GM21825 (cell line): ENCODE measurements around the gene PPP2R2C.

ENCODE experiments used
- ATAC-seq: cut with Tn5 transposase; IDR thresholded peaks from one replicate; pipeline ENCODE4 v1.9.1; 2021; ENCODE audit warnings: mild to moderate bottlenecking, moderate library complexity; ENCODE audit not compliant: unreplicated experiment

Gene PPP2R2C

GRCh38 chr4:6472387-6473263 is at the start of gene PPP2R2C:
Gene PPP2R2C (minus strand): TSS chr4:6472614. CDS start chr4:6472229, 385 bp downstream.
- no peak for ATAC-seq

GRCh38 chr4:6520978-6521377 is 48.6 kb upstream of the PPP2R2C start:
- ATAC-seq = no peak

DNA sequence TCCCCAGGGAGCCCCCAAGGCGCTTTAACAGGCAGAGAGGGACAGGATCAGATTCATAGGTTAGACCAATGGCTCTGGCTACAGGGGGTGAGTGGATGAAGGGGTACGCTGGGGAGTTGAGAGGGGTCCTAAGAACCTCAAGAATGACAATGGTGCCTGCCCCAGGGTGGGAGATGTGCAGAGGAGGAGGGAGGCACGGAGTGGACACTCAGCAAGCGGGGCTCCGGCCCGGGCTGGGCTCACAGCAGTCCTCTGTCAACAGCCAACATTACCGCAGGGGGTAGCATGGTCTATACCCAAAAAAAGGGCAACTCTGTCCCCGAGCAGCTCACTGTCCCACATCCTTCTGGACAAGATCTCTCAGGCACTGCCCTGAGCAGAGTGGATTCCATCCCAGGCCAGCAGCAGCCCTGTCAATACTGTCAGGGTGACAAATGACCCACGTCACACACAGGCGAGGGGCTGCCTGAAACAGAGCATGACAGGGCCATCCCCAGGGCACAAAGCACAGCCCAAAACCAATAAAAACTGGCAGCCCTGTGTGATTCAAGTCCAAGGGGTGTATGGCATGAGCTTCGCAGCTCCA is 47.7 kb upstream of the PPP2R2C start:
- ATAC-seq = no peak

DNA sequence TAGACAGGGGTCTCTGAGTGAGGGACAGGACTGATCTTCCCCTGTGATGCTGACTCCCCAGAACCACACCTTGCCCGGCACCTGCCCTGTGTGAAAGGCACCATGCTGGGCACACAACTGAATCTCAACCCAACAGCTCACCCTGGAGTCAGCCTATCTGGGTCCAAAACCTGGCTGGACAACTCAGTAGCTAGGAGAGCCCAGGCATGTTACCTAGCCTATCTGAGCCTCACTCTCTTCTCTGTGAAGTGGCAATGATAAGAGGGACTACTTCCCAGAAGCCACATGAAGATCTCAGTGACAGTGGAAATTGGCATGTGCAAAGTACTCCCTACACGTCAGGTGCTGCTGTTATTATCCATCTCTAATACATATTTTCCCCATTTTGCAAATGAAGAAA is 44.8 kb upstream of the PPP2R2C start:
- no peak for ATAC-seq

GRCh38 chr4:6516762-6517161 is 44.3 kb upstream of the PPP2R2C start:
- no peak for ATAC-seq

DNA sequence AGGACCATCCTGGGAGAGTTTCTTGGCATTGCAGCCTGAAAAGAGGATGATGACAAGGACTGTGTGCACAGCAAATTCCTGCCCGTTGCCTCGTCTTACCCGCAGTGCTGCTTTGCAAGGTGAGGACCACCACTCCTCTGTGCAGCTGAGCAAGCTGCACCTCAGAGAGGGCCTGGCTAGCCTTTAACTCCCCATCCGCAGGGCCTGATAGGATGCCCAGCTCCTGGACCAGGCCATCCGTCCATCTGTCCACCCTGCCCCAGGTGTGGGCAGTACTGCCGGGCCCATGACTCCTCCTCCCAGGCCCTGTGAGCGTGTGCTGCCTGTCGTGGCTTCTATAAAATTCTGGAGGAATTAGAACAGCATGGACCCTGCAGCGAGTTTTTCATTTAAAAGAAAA is 43.9 kb upstream of the PPP2R2C start:
- ATAC-seq = no peak

- ATAC-seq = no peak
These were observed 41.3 kb upstream of the PPP2R2C start for GRCh38 chr4:6513678-6514077.

DNA sequence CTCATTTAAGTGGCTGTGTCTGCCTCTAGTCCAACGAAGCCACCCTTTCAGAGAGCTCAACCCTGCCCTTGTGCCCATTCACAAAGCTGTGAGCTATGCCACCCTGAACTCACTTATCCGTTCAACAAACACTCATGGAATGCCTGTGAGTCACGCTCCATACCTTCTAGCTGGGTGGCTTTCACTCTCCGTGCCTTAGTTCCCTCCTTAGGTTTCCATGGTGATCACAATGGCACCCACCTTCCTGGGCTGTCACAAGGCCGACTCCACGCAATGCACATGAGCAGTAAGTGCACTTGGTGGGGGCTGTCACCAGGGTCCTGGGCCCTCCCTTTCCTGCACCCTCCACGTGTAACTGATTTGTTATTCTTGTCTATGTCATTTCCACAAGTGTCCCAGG is 37.2 kb upstream of the PPP2R2C start:
- no peak for ATAC-seq

DNA sequence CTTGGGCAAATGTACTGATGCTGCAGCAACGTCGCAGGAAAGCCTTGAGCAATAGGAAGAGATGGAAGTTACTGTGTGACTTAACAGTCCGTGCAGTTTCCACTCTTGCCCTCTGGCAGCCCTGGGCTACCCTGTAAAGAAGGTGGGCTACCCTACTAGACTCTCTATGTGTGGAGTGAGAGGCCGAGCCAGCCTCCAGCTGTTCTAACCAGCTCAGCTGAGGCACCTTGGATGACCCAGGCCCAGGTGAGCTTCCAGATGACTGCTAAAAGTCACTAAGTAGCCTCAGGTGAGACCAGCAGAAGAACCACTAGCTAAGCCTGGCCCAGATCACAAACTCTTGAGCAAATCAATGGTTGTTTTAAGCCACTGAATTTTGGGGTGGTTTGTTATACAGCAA is 34.9 kb upstream of the PPP2R2C start:
- ATAC-seq = no peak

- ATAC-seq = no peak
These were observed 34.3 kb upstream of the PPP2R2C start for GRCh38 chr4:6506616-6507140.

DNA sequence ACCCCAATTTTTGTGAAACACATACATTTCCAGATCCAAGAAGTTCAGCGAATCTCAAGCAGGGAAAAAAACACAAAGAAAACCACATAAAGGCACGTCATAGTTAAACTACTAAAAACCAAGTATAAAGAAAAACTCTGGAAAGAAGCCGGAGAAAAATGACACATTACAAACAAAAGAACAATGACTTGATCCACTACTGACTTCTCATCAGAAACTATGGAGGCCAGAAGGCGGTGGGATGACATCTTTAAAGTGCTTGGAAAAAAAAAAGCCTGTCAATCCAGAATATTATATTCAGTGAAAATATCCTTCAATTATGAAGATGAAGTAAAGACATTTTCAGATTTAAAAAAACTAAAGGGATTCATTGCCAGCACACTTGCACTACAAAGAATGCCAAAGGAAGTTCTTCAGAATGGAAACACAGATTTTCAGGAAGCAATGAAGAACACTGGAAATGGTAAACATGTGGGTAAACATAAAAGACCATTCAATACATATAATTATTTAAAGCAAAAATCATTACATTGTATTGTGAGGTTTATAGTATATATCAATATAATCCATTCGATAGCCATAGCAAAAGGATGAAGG is 32.6 kb upstream of the PPP2R2C start:
- ATAC-seq = no peak

DNA sequence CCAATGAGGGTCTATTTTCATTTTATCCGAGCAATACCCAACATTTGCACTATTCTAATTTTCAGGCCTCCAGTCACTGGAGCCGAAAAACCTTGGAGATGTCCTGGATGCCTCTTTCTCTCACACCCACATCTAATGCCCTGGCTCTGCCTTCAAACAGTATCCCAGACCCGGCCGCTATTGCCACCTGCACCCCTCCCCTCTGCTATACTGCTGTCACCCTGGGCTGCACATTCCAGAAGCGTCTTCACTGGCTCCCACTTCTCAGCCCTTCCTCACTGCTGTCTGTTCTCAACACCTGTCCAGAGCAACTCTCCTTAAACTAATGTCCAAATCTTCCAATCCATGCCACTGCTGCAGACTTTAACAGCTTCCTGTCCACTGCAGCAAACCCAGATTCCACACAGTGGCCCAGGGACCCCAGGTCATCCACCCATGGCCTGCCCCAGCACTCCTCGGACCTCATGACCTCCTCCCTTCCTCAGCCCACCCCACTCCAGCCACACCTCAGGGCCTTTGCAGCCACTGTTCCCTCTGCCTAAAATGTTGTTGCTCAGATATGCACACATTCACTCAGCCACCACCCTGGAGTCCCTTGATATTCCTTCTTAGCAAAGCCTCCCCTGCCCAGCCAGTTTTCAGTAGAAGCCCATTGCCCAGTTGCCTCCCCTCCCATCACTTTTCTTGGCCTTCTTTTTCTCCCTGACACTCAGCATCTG is 30.5 kb upstream of the PPP2R2C start:
- no peak for ATAC-seq

DNA sequence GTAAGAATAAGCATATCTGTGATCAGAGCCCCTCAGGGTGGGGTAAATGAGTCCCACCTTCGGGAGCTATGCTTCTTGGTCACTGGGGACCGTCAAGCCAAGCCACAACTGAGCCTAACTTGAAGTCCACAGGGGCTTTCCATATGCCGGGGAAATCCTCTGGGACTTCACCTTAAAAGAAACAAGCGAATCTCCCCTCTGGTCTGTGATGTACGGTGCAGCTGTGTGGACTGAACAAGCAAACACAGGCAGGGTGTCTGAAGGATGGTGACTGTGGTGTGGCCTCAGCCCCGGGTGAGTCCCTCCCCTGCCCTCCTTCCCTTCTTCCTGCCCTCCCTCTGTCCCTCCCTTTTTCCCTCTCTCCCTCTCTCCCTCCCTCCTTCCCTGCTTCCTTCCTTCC is 29.7 kb upstream of the PPP2R2C start:
- ATAC-seq = no peak

- ATAC-seq = no peak
These were observed 28.8 kb upstream of the PPP2R2C start for GRCh38 chr4:6501171-6501570.

GRCh38 chr4:6500481-6501140 is 28.2 kb upstream of the PPP2R2C start:
- no peak for ATAC-seq

GRCh38 chr4:6499238-6499600 is 26.8 kb upstream of the PPP2R2C start:
- ATAC-seq = no peak

DNA sequence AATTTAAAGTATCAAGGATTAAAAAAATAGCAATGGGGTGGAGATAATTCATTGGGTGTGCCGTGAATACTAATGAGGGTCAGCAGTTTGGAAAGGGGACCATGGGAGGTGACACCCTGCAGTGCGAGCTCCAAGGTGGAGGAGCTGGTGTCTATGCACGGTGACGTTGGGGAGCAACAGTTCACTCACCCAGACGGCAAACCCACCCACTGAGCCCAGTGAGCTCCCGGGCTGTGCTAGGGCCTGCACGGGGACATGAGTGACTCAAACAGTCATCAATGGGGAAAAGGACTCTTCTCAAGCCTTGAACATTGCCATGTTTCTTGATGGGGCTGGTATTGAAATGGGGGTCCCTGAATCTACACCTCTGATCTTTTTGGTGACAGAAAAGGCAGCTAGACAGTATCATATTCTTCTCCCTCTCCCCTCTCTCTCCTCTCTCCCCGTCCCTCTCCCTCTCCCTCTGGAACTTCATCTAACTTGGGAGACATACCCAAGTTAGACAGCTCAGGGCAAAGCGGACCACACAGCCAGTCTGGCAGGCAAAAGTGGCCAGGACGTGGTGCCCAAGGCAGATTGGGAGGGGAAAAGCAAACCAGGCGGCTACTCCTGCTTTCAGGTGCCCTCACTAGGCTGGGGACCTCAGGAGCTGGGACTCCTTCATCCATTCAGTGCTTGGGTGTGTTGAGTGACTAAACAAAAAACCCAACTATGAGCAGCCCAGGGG is 26.3 kb upstream of the PPP2R2C start:
- ATAC-seq = no peak

- no peak for ATAC-seq
These were observed 25.4 kb upstream of the PPP2R2C start for GRCh38 chr4:6497796-6498195.

- no peak for ATAC-seq
These were observed 23.3 kb upstream of the PPP2R2C start for GRCh38 chr4:6495736-6496135.

DNA sequence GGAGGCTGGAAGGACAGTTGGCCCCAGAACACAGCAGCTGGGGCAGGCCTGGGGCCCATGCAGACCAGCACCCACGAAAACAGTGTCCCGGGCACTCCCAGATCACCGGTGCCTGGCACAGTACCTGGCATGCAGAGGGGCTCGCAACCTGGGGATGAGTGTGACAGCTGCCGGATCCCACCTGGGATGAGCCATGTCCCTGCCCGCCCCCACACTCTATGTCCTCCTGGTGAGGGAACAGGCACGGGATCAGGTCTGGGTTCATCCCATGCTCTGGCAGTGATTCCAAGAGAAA is 22.8 kb upstream of the PPP2R2C start:
- ATAC-seq = no peak
